ENCODE measurements around the gene HLF.

The HLF gene

GRCh38 chr17:55275894-55276804, 11.4 kb downstream of the HLF start:
- DNase-seq: no peak

- no peak for DNase-seq
Observed at GRCh38 chr17:55278173-55278961, 13.6 kb downstream of the HLF start.

GRCh38 chr17:55279203-55279602, 14.4 kb downstream of the HLF start:
- no peak for DNase-seq

- no peak for DNase-seq
Observed at GRCh38 chr17:55279788-55280187, 15.0 kb downstream of the HLF start.

DNA sequence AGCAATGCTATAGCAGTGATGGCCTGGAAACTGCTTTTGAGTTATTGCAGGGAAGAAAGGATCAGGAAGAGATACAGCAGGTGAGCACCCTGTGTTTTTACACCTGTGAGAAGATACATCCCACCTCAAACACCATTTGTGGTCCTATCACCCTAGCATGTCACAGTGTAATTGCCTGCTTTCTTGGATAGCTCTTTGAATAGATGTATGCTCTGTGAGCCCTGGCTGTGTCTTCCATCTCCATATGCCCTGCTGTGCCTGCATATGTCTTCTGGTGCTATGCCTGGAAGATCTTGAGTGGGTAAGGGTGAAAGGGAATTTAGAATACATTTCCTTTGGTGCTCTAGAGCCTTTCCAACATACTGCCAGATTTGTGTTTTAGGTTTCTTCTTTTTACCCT, 15.5 kb downstream of the HLF start:
- DNase-seq: no peak

DNA sequence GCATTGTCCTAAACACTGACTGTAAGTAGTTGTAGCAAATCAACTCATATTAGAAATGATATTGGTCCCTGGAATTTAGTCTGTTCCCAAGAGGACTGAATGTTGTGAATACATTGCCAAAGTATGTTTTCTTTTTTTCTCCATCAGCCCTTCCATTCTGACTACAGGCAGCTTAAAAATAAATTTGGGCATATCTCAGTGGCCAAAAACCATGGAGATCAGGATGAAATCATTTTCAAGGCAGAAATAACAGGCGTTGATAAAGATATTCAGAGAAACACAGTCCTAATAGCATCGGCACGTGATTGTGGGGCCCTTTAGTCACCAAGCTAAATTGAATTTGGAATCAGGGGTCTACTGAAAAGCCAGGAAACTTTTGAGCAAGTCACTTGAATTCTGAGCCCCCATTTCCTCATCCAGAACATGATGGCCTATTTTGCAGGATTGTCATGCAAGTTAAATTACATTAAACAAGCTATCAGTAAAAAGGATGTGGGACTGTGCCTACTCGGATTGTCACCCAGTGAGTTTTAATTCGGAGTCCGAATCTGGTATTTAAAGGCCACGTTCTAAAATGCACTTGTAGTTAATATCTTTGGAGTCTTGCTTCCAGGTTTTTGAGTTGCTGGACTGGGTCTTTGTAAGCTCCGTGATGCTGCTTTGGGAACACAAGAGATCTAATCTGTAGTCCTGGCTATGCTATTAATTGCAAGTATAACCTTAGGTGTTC, 17.1 kb downstream of the HLF start:
- no peak for DNase-seq

- no peak for DNase-seq
Observed at GRCh38 chr17:55282379-55282702, 17.6 kb downstream of the HLF start.

GRCh38 chr17:55282741-55283140, 18.0 kb downstream of the HLF start:
- DNase-seq: no peak

DNA sequence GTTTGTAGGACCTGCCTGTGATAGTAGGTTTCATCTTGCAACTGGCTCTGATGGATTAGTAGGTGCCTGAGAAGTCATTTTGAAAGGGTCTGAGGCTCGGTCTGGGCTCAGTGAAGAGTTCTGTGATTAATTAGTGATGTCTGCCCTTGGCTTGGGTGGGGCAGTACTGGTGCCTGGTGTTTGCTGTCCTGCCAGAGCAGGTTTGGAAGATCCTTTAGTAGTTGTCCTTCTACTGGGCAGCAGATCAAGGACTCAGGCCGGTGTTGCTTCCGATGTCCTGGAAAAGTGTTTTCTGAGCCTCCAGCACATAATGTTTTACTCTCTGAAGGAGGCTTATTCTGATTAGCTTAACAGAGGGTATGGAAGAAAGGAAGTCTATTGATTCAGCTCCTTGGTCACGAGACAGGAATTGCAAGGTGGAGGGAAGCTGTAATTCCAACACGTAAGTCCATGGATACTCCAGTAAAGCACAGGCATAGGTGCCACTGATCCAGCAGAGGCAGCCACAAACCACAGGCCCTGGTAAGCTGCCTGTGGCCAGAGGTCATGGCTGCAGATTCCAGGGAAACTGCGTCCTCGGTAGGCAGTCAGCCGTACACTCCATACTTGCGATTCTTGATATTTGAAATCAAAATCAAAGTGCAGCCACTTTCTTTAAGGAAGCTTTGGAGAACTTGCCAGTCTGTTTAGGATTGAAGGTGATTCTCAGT, 18.7 kb downstream of the HLF start:
- DNase-seq: no peak

- DNase-seq: no peak
Observed at GRCh38 chr17:55284001-55284884, 19.5 kb downstream of the HLF start.

- DNase-seq: no peak
Observed at GRCh38 chr17:55284944-55285339, 20.2 kb downstream of the HLF start.

GRCh38 chr17:55285340-55286301, 20.9 kb downstream of the HLF start:
- no peak for DNase-seq

DNA sequence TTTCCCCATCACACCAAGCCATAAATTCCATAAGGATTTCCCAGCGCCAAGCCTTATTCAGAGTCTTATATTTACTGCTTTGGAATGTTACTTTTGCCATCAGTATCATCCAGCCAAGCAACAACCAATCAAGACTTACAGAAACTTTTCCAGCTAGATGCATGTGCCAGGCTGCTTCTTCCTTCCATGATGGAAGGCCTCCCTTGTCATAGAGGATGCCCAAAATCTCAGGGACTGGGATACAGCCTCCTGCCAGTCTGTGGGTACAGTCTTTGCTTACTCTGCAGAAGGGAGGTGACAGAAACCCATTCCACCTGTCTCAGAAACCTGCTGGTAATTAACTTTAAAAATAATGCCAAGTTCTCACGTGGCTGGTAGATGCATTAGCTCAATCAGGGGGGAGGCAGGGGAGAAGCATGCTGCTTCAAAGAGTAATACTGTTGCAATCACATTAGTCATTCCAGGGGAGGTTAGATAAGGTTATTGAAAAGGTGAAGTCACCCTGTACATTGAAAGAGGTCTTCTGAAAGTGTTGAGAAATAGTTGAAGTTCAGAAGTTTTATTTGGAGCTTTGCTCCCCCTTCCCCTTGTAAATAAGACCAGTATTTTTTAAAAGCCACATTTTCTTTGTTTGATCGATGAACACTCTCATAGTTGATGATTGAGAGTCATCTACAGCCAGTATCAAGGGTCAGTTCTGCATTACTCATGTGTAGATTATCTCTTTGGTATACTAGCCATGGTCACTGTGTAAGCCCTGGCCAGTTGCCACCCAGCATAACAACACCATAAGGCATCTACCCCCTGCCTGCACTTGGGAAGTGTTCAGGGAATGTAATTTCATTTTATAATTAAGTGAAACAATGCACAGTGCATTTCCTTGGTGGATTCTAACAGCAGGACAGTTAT, 22.2 kb downstream of the HLF start:
- DNase-seq: no peak

GRCh38 chr17:55288356-55289105, 23.8 kb downstream of the HLF start:
- DNase-seq: no peak

DNA sequence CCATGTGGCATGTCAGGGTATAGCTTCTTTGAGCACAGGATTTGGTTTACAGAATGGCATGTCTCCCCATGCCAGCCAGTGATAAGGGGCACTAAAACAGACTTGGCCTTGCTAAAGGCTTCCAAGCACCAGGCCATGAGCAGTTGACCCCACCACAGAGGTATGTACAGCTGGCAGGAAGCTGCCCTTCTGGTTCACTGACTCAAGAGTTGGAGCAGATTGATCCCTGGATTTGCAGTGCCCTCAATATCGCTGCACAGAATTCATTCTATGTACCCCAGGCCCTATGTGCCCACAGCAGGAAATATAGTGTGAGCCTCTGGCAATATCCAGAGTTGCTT, 24.3 kb downstream of the HLF start:
- no peak for DNase-seq

- no peak for DNase-seq
Observed at GRCh38 chr17:55289978-55290377, 25.2 kb downstream of the HLF start.

DNA sequence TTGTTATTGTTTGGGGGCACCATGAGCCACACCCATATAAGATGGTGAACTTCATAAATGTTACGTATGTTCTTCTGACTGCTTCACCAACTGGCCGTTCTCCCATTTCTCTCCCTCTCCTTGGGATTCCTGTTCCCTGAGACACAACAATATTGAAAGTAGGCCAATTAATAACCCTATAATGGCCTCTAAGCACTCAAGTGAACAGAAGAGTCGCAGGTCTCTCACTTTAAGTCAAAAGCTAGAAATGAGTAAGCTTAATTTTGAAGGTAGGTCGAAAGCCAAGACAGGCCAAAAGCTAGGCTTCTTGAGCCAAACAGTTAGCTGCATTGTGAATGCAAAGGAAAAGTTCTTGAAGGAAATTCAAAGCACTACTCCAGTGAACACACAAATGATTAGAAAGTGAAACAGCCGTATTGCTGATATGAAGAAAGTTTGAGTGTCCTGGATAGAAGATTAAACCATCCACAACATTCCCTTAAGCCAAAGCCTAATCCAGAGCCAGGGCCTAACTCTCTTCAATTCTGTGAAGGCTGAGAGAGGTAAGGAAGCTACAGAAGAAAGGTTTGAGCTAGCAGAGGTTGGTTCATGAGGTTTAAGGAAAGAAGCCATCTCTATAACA, 25.8 kb downstream of the HLF start:
- DNase-seq: no peak

DNA sequence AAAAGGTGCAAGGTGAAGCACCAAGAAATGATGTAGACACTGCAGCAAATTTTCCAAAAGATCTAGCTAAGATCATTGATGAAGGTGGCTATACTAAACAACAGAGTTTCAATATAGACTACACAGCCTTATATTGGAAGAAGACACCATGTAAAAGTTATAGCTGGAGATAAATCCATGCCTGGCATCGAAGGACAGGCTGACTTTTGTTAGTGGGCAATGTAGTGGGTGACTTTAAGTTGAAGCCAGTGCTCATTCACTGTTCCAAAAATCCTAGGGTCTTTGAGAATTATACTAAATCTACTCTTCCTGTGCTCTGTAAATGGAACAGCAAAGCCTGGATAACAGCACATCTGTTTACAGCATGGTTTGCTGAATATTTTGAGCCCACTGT, 26.4 kb downstream of the HLF start:
- no peak for DNase-seq
